Stimulated activated naive CD8-positive, alpha-beta T cell treated with anti-CD3 and anti-CD28 coated beads, Interleukin-15, Interleukin-2, amounts not matched to agents 100 U/mL and 50 U/mL, for 24 hours (primary cell): ENCODE results near the gene COPS6.

ENCODE experiments used
- ATAC-seq: fragments of 150-1000 bp; cut with Tn5 transposase; one replicate; pipeline ENCODE4 v1.10.0; 2021
- DNase-seq: peaks from one replicate; pipeline ENCODE4 v3.0.0; 2021

Gene COPS6

GRCh38 chr7:100088621-100089457 lies at the start of gene COPS6:
Gene COPS6, plus strand, starts transcription at chr7:100088969. Its CDS starts 22 bp downstream, at chr7:100088991.
- peak; percentile 57 for ATAC-seq
- DNase-seq = peak; percentile 96

- ATAC-seq (no peak), DNase-seq (no peak)
Measured at GRCh38 chr7:100040575-100040974, 48.2 kb upstream of the COPS6 start.

GRCh38 chr7:100044718-100045117 lies 44.1 kb upstream of the COPS6 start:
- no peak for ATAC-seq
- DNase-seq = no peak

- DNase-seq (peak; percentile 8), ATAC-seq (no peak)
Measured at GRCh38 chr7:100048680-100049079, 40.1 kb upstream of the COPS6 start.

- ATAC-seq (peak; percentile 94), DNase-seq (peak; percentile 89)
Measured at GRCh38 chr7:100049441-100050291, 39.1 kb upstream of the COPS6 start, which contains the start of gene ZSCAN21. Gene ZSCAN21, plus strand, starts transcription at chr7:100049774. Its CDS starts 7,233 bp downstream, at chr7:100057007.

GRCh38 chr7:100051611-100052010 lies 37.2 kb upstream of the COPS6 start:
- no peak for DNase-seq
- ATAC-seq = no peak

GRCh38 chr7:100053215-100053614 lies 35.6 kb upstream of the COPS6 start:
- ATAC-seq (no peak), DNase-seq (peak; percentile 12)

GRCh38 chr7:100057006-100057405 lies 31.8 kb upstream of the COPS6 start:
- ATAC-seq (no peak), DNase-seq (no peak)

- ATAC-seq (no peak), DNase-seq (no peak)
Measured at GRCh38 chr7:100059251-100059739, 29.5 kb upstream of the COPS6 start.

GRCh38 chr7:100061518-100062193 lies 27.1 kb upstream of the COPS6 start:
- no peak for DNase-seq
- ATAC-seq = no peak

GRCh38 chr7:100063376-100063775 lies 25.4 kb upstream of the COPS6 start:
- ATAC-seq (no peak), DNase-seq (no peak)

GRCh38 chr7:100064162-100064561 lies 24.6 kb upstream of the COPS6 start:
- no peak for DNase-seq
- no peak for ATAC-seq

- DNase-seq = no peak
- no peak for ATAC-seq
Measured at GRCh38 chr7:100065452-100066186, 23.1 kb upstream of the COPS6 start.

- no peak for DNase-seq
- ATAC-seq = no peak
Measured at GRCh38 chr7:100066953-100067352, 21.8 kb upstream of the COPS6 start.

GRCh38 chr7:100069991-100070390 lies 18.8 kb upstream of the COPS6 start:
- DNase-seq = no peak
- no peak for ATAC-seq

- no peak for ATAC-seq
- no peak for DNase-seq
Measured at GRCh38 chr7:100071018-100071723, 17.6 kb upstream of the COPS6 start.

GRCh38 chr7:100072462-100072861 lies 16.3 kb upstream of the COPS6 start:
- ATAC-seq (no peak), DNase-seq (no peak)

GRCh38 chr7:100074841-100075240 lies 13.9 kb upstream of the COPS6 start:
- DNase-seq = no peak

GRCh38 chr7:100075418-100075817 lies 13.4 kb upstream of the COPS6 start:
- DNase-seq = no peak

More at GRCh38 chr7:100074841-100075240, 13.9 kb upstream of the COPS6 start:
- ATAC-seq = no peak

GRCh38 chr7:100077205-100077604 lies 11.6 kb upstream of the COPS6 start:
- DNase-seq (no peak), ATAC-seq (no peak)

More at GRCh38 chr7:100075418-100075817, 13.4 kb upstream of the COPS6 start:
- no peak for ATAC-seq
